Thymus (tissue), 14 donors: Measurements from ENCODE around the gene ZNF285. TPM values are rescaled to one million over a fixed set of nuclear protein-coding genes. Genes with fewer than 3 reads are reported as not detected.
"Not testable (repeated sequence)": the region's sequence is repeated elsewhere in the genome, so short reads cannot be mapped to it uniquely, and the experiment has no call there.

Experiments used
- DNase-seq, 9 donors: peaks; one replicate each; pipeline ENCODE4 v3.0.0-alpha.2; 2013; ENCODE audit warnings: low spot score in 9 of 9, low read depth in 6 of 9, missing footprints in 1 of 9
- H3K27ac ChIP-seq, 2 donors: one replicate each; pipeline ENCODE4 v1.5.1; 2013; ENCODE audit warnings: control low read depth in 1 of 2, low read depth in 1 of 2, low read length in 1 of 2, mild to moderate bottlenecking in 1 of 2, moderate library complexity in 1 of 2
- H3K27me3 ChIP-seq, 2 donors: one replicate each; pipeline ENCODE4 v1.5.1; 2013; ENCODE audit warnings: low read length in 1 of 2; ENCODE audit not compliant: control insufficient read depth in 2 of 2, insufficient read depth in 1 of 2
- H3K36me3 ChIP-seq, 2 donors: one replicate each; pipeline ENCODE4 v1.5.1; 2013; ENCODE audit warnings: low read length in 1 of 2, mild to moderate bottlenecking in 1 of 2, moderate library complexity in 1 of 2; ENCODE audit not compliant: control insufficient read depth in 2 of 2, insufficient read depth in 2 of 2
- H3K4me1 ChIP-seq, 2 donors: one replicate each; pipeline ENCODE4 v1.5.1; 2013; ENCODE audit warnings: low read length in 2 of 2; ENCODE audit not compliant: control insufficient read depth in 2 of 2, insufficient read depth in 2 of 2
- H3K4me3 ChIP-seq, 2 donors: one replicate each; pipeline ENCODE4 v1.5.1; 2013; ENCODE audit warnings: low read length in 2 of 2, control low read depth in 1 of 2, mild to moderate bottlenecking in 1 of 2
- H3K9me3 ChIP-seq, 2 donors: one replicate each; pipeline ENCODE4 v1.5.1; 2013; ENCODE audit warnings: low read length in 1 of 2, mild to moderate bottlenecking in 1 of 2; ENCODE audit not compliant: control insufficient read depth in 2 of 2, insufficient read depth in 1 of 2
- WGBS: extraction: QIAGEN DNeasy Blood & Tissue Kit; methylation state at CpG from one replicate; pipeline ENCODE4 v1.1.7; 2013; 5-methylcytosine and 5-hydroxymethylcytosine counted together
- long read RNA-seq, 10 donors: transcript quantifications; one replicate each; lab custom pipeline, GENCODE V29; 2026
- polyA plus RNA-seq: library from polyadenylated mRNA; stranded (reverse); fragments of 200-250 nt; gene quantifications from one replicate; pipeline ENCODE4 v1.2.3, GENCODE V29; 2013
- total RNA-seq: library from RNA; stranded (reverse); fragments of 120-200 nt; gene quantifications from one replicate; pipeline ENCODE4 v1.2.4, GENCODE V29; 2013
- donor health status: healthy.

ZNF285 gene
- total RNA-seq = 4.9 TPM
- polyA plus RNA-seq = 2.1 TPM
- long read RNA-seq, donor 1 = 0 reads
- long read RNA-seq, donor 2, full-length matches to known transcripts = 1 of 1 reads
- long read RNA-seq, donor 2, partial matches to known transcripts = 0 of 1 reads
- long read RNA-seq, donor 2, other reads (novel, unspliced or antisense) = 0 of 1 reads
- long read RNA-seq, donor 3 = 0 reads
- long read RNA-seq, donor 4 = 0 reads
- long read RNA-seq, donor 5, partial matches to known transcripts = 0 of 1 reads
- long read RNA-seq, donor 5, other reads (novel, unspliced or antisense) = 0 of 1 reads
- long read RNA-seq, donor 6, partial matches to known transcripts = 0 of 1 reads
- long read RNA-seq, donor 6, other reads (novel, unspliced or antisense) = 0 of 1 reads
- long read RNA-seq, donor 7 = 0 reads
- long read RNA-seq, donor 8 = 0 reads
- long read RNA-seq, donor 9, partial matches to known transcripts = 0 of 1 reads
- long read RNA-seq, donor 9, other reads (novel, unspliced or antisense) = 0 of 1 reads
- long read RNA-seq, donor 10, full-length matches to known transcripts = 1 of 1 reads
- long read RNA-seq, donor 10, partial matches to known transcripts = 0 of 1 reads
- long read RNA-seq, donor 10, other reads (novel, unspliced or antisense) = 0 of 1 reads

GRCh38 chr19:44401139-44402115 lies at the start of gene ZNF285:
Gene ZNF285, minus strand, starts transcription at chr19:44401608. Its CDS starts 4,395 bp downstream, at chr19:44397213.
- Histone ChIP-seq H3K4me1 (peaks cover 0 to 3% of the 10 kb centered on the region in 2 donors), H3K27ac (no peak within 1 kb of the TSS), H3K9me3 (no peaks in the 10 kb centered on the region), H3K4me3 (peak within 1 kb of the TSS; percentile 50 to 62), H3K36me3 (no peaks in the 10 kb centered on the region), H3K27me3 (no peaks in the 10 kb centered on the region)
- WGBS = 8% methylated on average over 43 of the region's 43 CpGs
- peak; percentile 58 to 90 (median 68) for DNase-seq

- peak; percentile 70 to 92 (median 81) for DNase-seq
- H3K9me3 ChIP-seq = peaks cover 7 to 27% of the 10 kb centered on the region in 2 donors
- H3K27ac ChIP-seq = no peak within 1 kb of the TSS
Measured at GRCh38 chr19:44447916-44448674, 46.7 kb upstream of the ZNF285 start, which contains the start of gene ZNF229. Gene ZNF229, minus strand, starts transcription at chr19:44448472. Its CDS starts 5,625 bp downstream, at chr19:44442847.

GRCh38 chr19:44438441-44438840 lies 37.0 kb upstream of the ZNF285 start:
- H3K9me3 ChIP-seq = peaks cover 0 to 6% of the 10 kb centered on the region in 2 donors
- no peak overlapping the region for H3K4me3 ChIP-seq
- 97% methylated on average over 3 of the region's 3 CpGs for WGBS
- H3K36me3 ChIP-seq = no peaks in the 10 kb centered on the region
- DNase-seq = no peak
- H3K27ac ChIP-seq = no peak overlapping the region
- no peaks in the 10 kb centered on the region for H3K27me3 ChIP-seq
- H3K4me1 ChIP-seq = no peaks in the 10 kb centered on the region

More at GRCh38 chr19:44447916-44448674, 46.7 kb upstream of the ZNF285 start, which contains the start of gene ZNF229:
- peak within 1 kb of the TSS; percentile 62 to 66 for H3K4me3 ChIP-seq
- H3K36me3 ChIP-seq = no peaks in the 10 kb centered on the region
- H3K4me1 ChIP-seq = peaks cover 3 to 9% of the 10 kb centered on the region in 2 donors
- no peaks in the 10 kb centered on the region for H3K27me3 ChIP-seq
- WGBS = 7% methylated on average over 45 of the region's 45 CpGs

- H3K9me3 ChIP-seq = peaks cover 0 to 6% of the 10 kb centered on the region in 2 donors
- no peaks in the 10 kb centered on the region for H3K27me3 ChIP-seq
- over 99% methylated on average over 2 of the region's 2 CpGs for WGBS
- DNase-seq = no peak
- H3K36me3 ChIP-seq = peaks cover 0 to 3% of the 10 kb centered on the region in 2 donors
- H3K27ac ChIP-seq = no peak overlapping the region
- H3K4me3 ChIP-seq = no peak overlapping the region
- H3K4me1 ChIP-seq = no peaks in the 10 kb centered on the region
Measured at GRCh38 chr19:44435441-44435840, 34.0 kb upstream of the ZNF285 start.

- Histone ChIP-seq H3K4me3 (no peak overlapping the region), H3K9me3 (peaks cover 6 to 12% of the 10 kb centered on the region in 2 donors)
Measured at GRCh38 chr19:44430956-44431355, 29.5 kb upstream of the ZNF285 start.

GRCh38 chr19:44415553-44415952 lies 14.1 kb upstream of the ZNF285 start:
- not testable (repeated sequence) for DNase-seq, H3K4me3 ChIP-seq, H3K36me3 ChIP-seq, H3K4me1 ChIP-seq, H3K9me3 ChIP-seq, H3K27me3 ChIP-seq, H3K27ac ChIP-seq
- WGBS = 96% methylated on average over 8 of the region's 15 CpGs

More at GRCh38 chr19:44430956-44431355, 29.5 kb upstream of the ZNF285 start:
- DNase-seq = no peak
- H3K27me3 ChIP-seq = no peaks in the 10 kb centered on the region
- WGBS = 94% methylated on average over 1 of the region's 1 CpG
- peaks cover 0 to 6% of the 10 kb centered on the region in 2 donors for H3K36me3 ChIP-seq
- H3K4me1 ChIP-seq = no peaks in the 10 kb centered on the region
- H3K27ac ChIP-seq = no peak overlapping the region

- not testable (repeated sequence) for DNase-seq, H3K4me3 ChIP-seq, H3K36me3 ChIP-seq, H3K27me3 ChIP-seq, H3K9me3 ChIP-seq, H3K27ac ChIP-seq, H3K4me1 ChIP-seq
- WGBS = 96% methylated on average over 4 of the region's 4 CpGs
Measured at GRCh38 chr19:44389268-44389667, 12.1 kb downstream of the ZNF285 start.

- H3K36me3 ChIP-seq = no peaks in the 10 kb centered on the region
- no peak overlapping the region for H3K4me3 ChIP-seq
- no peaks in the 10 kb centered on the region for H3K27me3 ChIP-seq
- no peaks in the 10 kb centered on the region for H3K9me3 ChIP-seq
- 55% methylated on average over 2 of the region's 2 CpGs for WGBS
- no peak overlapping the region for H3K27ac ChIP-seq
- no peak for DNase-seq
- no peaks in the 10 kb centered on the region for H3K4me1 ChIP-seq
Measured at GRCh38 chr19:44374789-44375188, 26.6 kb downstream of the ZNF285 start.
